ENCODE data around the gene CFAP57. TPM values are rescaled to one million over a fixed set of nuclear protein-coding genes. Genes with fewer than 3 reads are reported as not detected.

The CFAP57 gene
- polyA plus RNA-seq, 3 donors: 3.1 to 6.1 (median 4.0) TPM

- no peak for DNase-seq (ENCODE audit: extremely low read depth in 1 of 11, low read depth in 9 of 11, low spot score in 4 of 11)
These were observed 74.5 kb downstream of the CFAP57 start for GRCh38 chr1:43246466-43247213.

- DNase-seq (ENCODE audit: extremely low read depth in 1 of 11, low read depth in 9 of 11, low spot score in 4 of 11): no peak
These were observed 75.3 kb downstream of the CFAP57 start for GRCh38 chr1:43247256-43247921.

- DNase-seq (ENCODE audit: extremely low read depth in 1 of 11, low read depth in 9 of 11, low spot score in 4 of 11): no peak
These were observed 78.2 kb downstream of the CFAP57 start for GRCh38 chr1:43250351-43250761.

GRCh38 chr1:43251024-43251423, 78.9 kb downstream of the CFAP57 start:
- no peak for DNase-seq (ENCODE audit: extremely low read depth in 1 of 11, low read depth in 9 of 11, low spot score in 4 of 11)

- no peak for DNase-seq (ENCODE audit: extremely low read depth in 1 of 11, low read depth in 9 of 11, low spot score in 4 of 11)
These were observed 80.1 kb downstream of the CFAP57 start for GRCh38 chr1:43252225-43252624.

- DNase-seq (ENCODE audit: extremely low read depth in 1 of 11, low read depth in 9 of 11, low spot score in 4 of 11): no peak
These were observed 81.0 kb downstream of the CFAP57 start for GRCh38 chr1:43253173-43253572.

- no peak for DNase-seq (ENCODE audit: extremely low read depth in 1 of 11, low read depth in 9 of 11, low spot score in 4 of 11)
These were observed 81.7 kb downstream of the CFAP57 start for GRCh38 chr1:43253876-43254275.

GRCh38 chr1:43255438-43256210, 83.5 kb downstream of the CFAP57 start:
- no peak for DNase-seq (ENCODE audit: extremely low read depth in 1 of 11, low read depth in 9 of 11, low spot score in 4 of 11)

- DNase-seq (ENCODE audit: extremely low read depth in 1 of 11, low read depth in 9 of 11, low spot score in 4 of 11): no peak
These were observed 84.8 kb downstream of the CFAP57 start for GRCh38 chr1:43256675-43257570.

- no peak for DNase-seq (ENCODE audit: extremely low read depth in 1 of 11, low read depth in 9 of 11, low spot score in 4 of 11)
These were observed 86.2 kb downstream of the CFAP57 start for GRCh38 chr1:43258370-43258769.

GRCh38 chr1:43265431-43265830, 93.3 kb downstream of the CFAP57 start:
- no peak for DNase-seq (ENCODE audit: extremely low read depth in 1 of 11, low read depth in 9 of 11, low spot score in 4 of 11)

- DNase-seq (ENCODE audit: extremely low read depth in 1 of 11, low read depth in 9 of 11, low spot score in 4 of 11): no peak
These were observed 94.8 kb downstream of the CFAP57 start for GRCh38 chr1:43266881-43267280.

- no peak for DNase-seq (ENCODE audit: extremely low read depth in 1 of 11, low read depth in 9 of 11, low spot score in 4 of 11)
These were observed 95.2 kb downstream of the CFAP57 start for GRCh38 chr1:43267291-43267805.

- no peak for DNase-seq (ENCODE audit: extremely low read depth in 1 of 11, low read depth in 9 of 11, low spot score in 4 of 11)
These were observed 95.8 kb downstream of the CFAP57 start for GRCh38 chr1:43267818-43268425.

GRCh38 chr1:43269627-43270375, 97.7 kb downstream of the CFAP57 start, which contains the start of gene TMEM125:
TMEM125 (plus strand) TSS chr1:43269983; CDS start chr1:43272723, 2,740 bp downstream.
- no peak for DNase-seq (ENCODE audit: extremely low read depth in 1 of 11, low read depth in 9 of 11, low spot score in 4 of 11)

- peak in 2 of 11 donors; percentile 42 to 63 for DNase-seq (ENCODE audit: extremely low read depth in 1 of 11, low read depth in 9 of 11, low spot score in 4 of 11)
These were observed 98.4 kb downstream of the CFAP57 start for GRCh38 chr1:43270421-43271095.

Data from renal cortex interstitium (tissue), 11 donors.